Measurements from ENCODE around the gene TBC1D22A.
A peak's percentile ranks its signal among the peaks of the same experiment; 100 is the strongest.
"Not testable (repeated sequence)": the region's sequence is repeated elsewhere in the genome, so short reads cannot be mapped to it uniquely, and the experiment has no call there.

TBC1D22A gene, protein sequence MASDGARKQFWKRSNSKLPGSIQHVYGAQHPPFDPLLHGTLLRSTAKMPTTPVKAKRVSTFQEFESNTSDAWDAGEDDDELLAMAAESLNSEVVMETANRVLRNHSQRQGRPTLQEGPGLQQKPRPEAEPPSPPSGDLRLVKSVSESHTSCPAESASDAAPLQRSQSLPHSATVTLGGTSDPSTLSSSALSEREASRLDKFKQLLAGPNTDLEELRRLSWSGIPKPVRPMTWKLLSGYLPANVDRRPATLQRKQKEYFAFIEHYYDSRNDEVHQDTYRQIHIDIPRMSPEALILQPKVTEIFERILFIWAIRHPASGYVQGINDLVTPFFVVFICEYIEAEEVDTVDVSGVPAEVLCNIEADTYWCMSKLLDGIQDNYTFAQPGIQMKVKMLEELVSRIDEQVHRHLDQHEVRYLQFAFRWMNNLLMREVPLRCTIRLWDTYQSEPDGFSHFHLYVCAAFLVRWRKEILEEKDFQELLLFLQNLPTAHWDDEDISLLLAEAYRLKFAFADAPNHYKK

DNA sequence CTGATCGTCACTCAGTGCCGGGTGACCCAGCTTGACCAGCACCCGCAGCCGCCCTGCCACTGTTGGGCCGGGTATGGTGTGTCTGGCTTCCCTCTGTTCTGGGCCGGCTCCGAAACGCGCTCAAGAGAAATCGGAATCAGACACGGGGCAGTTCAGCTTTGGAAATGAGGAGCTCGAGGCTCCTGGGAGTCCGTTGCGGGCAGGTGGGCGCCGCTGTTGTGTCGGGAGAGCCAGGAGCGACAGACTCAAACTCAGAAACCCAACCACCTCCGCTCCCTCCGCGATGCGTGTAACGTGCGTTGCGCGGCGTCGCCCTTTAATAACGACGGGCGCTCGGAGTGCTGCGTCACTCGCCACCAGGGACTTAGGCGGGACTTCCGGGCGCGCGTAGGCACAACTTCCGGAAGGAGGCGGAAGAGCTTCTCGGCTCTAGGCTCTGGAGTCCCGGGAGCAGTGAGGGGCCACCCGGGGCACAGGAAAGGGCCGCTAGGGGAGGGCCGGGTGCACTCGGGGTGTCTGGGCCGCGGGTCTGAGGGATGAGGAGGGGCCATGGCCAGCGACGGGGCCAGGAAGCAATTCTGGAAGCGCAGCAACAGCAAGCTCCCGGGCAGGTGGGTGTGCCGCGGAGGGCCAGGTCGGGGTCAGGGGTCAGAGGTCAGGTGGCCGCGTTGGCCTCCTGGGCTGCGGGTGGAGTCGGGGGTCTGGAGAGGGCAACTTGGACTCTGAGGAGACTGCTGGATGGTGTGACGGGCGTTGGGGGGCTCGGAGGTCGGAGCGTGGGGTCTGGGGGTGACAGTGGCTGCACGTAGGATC is at the start of gene TBC1D22A:
TBC1D22A (plus strand) TSS at position 413 of the 813 bp plus-strand sequence; CDS start at position 550, 137 bp downstream.
- DNase-seq (ENCODE audit: low read depth in 3 of 3), result peak; percentile 90 to 93 (median 91)

DNA sequence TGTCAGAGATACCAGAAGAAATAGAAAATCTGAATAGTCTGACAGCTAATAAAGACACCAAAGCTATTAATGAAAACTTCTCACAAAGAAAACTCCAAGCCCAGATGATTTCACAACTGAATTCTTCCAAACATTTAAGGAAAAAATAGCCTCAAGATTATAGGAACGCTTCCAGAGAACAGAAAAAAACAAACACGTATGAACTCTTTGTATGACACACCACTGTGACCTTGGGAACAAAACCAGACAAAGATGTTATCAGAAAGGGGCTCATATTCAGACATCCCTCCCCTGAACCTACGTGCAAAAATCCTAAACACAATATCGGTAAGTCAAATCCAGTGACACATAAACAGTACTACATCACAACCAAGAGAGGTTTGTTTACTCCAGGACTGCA is 47.9 kb upstream of the TBC1D22A start:
- no peak for DNase-seq (ENCODE audit: low read depth in 3 of 3)

DNA sequence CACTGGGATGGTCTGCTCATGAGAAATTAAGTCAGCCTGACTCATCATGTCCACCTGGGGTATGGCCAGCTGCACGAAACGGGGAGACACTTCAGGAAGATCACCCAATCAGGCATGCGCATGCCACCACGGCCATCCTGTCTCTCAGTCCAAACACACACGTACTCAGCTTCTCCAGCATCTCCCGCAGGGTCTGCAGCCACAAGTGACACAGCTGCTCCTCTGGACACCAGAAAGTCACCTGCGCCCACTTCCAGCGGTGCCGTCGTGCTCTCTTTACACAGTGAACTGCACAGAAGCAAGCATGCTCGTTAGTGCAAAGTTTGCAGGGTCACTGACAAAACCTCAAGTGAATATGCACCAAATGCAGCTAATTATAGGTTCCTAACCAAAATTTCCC is 42.5 kb upstream of the TBC1D22A start:
- no peak for DNase-seq (ENCODE audit: low read depth in 3 of 3)

DNA sequence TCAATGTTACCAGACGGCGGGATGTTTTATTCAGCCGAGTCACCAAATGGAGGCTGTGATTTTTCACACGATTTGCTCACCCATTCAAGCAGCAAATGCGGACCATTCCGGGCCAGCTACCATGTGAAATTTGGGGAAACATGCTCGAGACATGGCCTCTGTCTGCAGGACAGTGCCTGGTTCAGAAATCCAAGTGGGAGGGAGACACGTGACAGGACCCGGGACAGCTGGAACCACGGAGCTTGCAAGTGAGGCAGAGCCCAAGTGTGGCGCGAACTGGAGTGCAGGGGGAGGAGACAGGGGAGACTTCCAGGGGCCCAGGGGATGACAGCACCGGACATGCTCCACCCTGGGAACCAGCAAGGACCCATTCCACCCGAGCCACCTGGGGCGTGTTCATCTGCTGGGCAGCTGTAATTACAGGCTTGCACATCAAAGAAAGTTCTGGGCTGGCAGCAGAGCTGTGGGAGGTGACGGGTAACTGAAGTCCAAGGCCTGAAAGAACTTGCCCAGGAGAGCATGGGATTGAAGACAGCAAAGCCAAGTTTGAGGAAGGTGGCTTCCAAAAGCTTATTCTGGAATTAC is 40.9 kb upstream of the TBC1D22A start:
- DNase-seq (ENCODE audit: low read depth in 3 of 3), result no peak

DNA sequence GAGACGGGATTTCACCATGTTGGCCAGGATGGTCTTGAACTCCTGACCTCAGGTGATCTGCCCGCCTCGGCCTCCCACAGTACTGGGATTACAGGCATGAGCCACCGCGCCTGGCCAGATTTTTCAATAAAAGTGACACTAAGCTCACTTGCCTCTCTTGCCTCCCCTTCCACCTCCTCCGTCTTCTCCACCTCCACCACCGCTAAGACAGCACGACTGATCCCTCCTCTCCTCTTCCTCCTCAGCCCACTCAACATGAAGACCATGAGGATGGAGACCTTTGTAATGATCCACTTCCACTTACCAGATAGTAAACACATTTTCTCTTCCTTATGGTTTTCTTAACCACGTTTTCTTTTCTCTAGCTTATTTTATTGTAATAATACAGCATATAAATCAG is 38.6 kb upstream of the TBC1D22A start:
- DNase-seq (ENCODE audit: low read depth in 3 of 3), result no peak

DNA sequence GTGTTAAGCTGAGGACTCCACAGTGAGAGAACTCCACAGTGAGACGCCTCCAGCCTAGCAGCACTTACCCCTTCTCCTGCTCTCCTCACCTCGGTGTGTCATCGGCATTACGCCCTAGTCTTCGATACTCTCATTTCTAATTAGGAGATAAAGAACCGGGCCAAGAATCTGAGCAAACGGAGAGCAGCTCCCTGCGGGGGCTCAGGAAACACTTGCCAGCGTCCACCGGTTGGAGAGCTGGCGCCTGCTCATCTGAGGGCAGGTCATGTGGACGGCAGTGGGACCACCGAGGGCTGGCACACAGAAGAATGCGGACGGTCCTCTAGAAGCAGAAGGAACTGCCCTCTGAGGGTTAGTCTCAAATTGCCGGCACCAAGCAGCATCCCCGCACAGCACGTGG is 37.4 kb upstream of the TBC1D22A start:
- no peak for DNase-seq (ENCODE audit: low read depth in 3 of 3)

DNA sequence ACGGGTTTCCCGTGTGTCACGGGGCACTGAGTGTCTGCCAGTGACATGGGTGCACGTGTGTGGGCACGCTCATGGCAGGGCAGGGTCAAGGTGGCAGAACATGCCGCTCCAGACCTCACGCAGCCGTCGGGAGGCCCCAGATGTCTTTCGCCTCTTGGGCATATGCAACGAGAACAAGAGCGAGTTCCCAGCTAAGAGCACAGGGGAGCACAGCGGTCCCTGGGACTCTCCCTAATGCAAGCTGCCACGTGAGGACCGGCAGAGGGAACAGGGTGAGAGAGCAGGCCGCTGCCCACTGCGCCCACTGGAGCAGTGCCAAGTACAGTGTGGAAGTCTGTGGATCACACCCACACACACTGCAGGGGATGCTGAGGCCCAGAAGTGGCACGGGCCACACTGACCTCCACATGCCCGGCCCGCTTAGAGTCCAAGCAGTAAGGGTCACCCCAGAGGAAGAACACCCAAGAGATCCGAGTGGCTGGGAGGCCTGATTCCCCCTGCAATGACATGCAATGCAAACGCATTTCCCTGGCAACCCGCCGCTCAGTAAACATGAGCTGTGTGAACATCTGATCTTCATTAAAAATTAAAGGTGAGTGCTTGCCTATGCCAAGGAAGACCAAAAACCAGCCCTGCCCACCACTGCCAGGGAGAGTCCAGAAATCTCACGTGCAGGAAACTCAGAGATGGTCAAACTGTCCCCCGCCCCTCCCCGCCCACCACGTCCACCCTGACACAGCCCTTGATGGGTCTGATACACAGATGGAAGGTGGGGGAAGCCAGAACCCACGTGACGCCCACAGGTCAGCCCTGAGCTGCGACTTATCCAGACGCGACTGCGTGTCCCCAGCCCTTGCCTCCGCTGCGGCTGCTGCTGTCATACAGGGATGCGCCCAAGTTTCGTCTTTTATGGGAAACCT is 36.1 kb upstream of the TBC1D22A start:
- no peak for DNase-seq (ENCODE audit: low read depth in 3 of 3)

DNA sequence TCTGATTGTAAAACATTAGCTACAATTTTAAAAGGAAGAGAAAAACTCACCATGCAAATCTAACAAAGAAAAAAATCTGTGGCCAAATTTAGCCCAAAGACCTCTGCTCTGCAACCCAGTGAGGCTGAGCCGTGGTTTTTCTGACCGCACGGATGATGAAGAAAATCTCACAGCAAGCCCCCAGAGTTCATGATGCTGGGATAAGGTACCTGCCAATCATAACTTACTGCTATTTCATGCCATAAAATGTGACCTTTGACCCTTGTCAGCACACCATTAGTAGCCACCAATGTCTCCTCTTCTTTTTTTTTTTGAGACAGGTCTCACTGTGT is 35.5 kb upstream of the TBC1D22A start:
- DNase-seq (ENCODE audit: low read depth in 3 of 3), result no peak

DNA sequence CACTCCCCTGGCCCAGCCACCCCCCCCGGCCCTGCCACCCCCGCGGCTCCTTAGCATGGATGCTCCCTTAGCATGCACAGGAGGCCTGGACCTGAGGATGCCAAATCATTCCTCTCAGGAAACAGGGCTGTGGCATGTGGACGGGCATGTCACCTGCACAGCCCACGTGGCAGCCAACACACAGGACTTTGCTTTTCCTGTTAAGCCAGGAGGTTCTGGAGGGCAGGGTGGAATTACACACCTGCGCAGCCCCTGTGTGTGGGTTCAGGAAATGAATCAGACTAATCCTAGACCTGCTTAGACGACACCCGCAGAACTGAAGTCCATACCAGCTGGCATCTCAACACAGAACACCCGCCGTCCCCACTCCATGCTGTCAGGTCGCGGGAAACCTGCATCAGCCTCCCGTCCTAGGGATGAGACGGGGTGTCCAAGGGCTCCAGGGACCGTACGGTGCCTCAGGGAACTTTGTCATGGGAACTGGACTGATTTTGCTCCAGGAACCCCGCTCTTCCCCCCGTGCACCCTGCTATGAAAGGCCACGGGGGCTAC is 34.6 kb upstream of the TBC1D22A start:
- DNase-seq (ENCODE audit: low read depth in 3 of 3), result no peak

DNA sequence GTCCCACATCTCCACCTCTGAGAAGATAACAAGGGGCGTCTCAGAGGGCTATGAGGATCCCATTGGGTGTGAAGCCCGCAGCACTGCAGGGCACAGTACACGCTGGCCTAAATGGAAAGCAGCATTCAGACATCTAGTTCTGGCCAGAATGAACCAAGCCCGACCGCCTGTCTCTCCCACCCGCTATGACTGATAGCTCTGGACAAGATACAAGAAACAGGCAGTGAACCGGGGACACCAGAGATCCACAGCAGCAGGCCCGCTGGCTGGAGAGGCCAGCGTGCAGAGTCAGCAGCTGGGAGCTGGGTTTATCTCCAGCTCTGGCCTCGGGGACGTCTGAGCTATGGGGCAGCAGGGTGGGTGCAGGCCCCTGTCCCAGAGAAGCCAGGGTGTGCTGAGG is 34.0 kb upstream of the TBC1D22A start:
- DNase-seq (ENCODE audit: low read depth in 3 of 3), result no peak

DNA sequence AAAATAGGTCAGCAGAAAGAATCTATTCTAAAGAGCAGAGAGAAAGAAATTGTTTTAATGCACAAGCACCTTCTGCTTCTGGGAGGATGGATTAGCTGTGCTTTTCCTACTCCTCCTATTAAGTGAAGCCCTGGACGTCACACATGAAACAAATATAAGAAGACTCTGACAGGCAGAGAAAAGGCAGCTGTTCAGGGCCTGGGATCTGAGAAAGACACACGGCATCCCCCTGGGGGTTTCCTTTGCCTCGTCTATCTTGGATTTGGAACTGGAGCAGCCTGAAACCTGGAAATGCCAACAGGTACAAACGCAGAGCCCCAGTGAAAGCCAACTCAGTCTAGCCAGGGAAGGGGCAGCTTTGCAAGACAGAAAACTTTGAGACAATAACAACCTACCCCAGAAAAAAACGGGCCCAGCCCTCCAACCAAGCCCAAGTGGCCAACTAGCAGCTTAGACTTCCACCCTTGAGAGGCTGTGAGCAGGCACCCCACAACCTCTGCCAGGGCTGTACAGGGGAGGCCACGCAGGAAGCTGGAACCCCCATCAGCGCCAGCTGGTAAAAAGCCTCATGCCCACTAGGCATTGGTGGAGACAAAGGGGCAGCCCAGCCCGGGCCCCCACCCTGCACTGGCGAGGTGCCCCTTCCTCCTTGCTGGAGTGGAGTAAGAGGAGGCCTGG is 31.7 kb upstream of the TBC1D22A start:
- no peak for DNase-seq (ENCODE audit: low read depth in 3 of 3)

DNA sequence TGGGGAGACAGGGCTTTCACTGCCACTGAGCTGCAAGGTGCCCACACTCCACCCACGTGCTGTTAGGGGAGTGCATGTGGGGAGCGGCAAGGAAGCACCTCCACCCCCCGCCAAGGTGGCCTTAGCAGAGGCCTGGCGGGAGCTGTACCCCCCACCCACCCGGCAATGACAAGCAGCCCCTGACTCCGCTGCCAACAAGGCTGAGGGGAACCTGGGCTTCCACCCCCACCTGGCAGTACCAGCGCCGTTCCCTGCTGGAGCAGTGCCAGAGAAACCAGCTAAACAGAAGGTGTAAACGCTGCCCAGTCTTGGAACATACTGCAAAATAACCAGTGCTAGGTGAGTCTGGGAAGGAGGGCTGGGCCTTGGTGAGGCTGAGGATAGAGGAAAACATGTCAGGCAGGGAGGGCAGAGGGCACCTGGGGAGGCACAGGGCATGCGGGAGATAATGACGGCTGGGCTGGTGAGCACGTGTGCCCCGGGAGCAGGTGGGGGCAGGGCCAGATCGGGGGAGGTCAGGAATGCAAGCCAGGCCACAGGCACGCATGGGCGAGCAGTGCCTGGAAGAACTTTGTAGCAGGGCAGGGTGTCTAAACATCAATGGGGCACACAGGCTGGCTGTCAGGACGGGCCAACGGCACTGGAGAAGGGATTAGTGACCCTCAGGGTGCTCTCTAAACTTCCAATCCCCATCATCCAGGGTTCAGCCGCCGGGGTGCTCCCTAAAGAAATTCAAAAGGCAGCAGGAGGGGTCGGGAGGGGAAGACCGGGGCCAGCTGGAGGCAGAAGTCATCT is 31.0 kb upstream of the TBC1D22A start:
- DNase-seq (ENCODE audit: low read depth in 3 of 3), result no peak

DNA sequence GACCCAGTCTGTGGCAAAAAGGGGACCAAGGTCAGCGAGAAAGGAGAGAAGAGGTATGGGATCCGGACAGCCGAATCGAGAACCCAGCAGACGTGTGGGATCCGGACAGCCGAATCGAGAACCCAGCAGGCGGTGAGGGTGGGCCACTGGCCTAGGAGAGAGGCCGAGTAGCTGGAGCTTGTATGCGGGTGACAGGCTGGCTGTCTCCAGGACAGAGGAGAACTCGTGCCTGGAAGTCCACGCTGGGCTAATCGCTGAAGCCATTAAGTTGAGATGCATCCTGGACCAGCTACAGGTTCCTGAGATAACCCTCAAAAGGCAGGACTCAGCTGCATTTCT is 30.4 kb upstream of the TBC1D22A start:
- no peak for DNase-seq (ENCODE audit: low read depth in 3 of 3)

DNA sequence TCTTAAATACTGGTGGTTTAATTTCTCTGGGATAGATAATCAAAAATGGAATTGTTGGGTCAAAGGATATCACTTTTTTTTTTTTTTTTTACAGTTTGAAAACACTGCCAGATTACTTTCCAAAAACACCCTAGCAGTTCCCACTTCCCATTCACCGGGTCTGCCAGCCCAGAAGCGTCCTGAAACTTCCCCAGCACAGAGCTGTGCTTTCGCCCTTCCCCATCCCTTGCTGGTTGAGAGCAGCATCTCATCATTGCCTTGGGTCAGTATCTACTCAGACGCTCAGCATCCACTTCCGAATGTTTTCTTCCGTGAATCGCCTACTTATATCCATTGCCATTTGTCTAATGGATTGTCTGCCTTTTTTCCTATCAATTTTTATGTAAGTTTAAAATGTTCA is 29.9 kb upstream of the TBC1D22A start:
- no peak for DNase-seq (ENCODE audit: low read depth in 3 of 3)

DNA sequence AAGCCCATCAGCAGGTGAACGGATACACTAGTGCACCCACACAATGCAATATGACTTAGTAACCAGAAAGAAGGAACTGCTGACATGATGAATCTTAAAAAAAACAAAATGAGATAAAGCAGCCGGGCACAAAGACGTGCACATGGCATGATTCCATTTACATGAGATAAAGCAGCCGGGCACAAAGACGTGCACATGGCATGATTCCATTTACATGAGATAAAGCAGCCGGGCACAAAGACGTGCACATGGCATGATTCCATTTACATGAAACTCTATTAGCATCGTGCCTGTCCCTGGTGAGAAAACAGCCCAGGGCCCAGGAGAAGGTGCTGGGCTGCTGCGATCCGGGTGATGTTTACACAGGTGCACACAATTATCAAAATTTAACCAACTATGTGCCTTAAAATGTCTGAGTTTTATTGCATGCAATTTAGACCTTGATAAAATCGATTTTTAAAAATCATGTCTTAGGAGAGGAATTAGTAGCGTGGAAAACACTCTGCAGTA is 28.2 kb upstream of the TBC1D22A start:
- DNase-seq (ENCODE audit: low read depth in 3 of 3), result not testable (repeated sequence)

DNA sequence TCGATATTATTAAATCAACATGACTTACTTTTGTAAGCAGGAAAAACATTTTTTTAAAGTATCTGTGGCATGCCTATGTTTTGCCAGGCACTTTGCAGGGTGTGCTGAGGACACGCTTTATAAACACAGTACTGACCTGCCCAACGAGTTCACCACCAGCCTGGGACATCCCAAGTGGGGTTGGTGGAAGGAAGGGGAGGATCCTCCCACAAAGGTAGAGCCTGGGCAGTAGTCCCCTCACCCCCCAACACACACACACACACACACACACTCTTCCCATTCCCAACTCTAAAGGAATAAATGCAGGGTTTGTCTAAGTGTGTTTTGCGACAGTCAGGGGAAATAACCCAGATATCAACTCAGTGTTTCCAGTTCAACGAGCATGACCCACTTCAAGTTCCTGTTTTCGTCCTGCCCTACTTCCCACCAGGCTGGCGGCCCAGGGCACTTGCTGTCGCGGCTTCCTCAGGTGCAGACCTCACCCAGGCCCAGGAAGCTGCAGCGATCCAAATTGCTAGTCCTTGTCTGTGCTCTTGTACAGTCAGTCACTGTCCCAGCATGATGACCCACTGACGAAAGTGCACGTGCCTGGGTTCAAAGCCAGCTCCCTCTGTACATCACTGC is 27.5 kb upstream of the TBC1D22A start:
- peak in 1 of 3 donors; percentile 27 for DNase-seq (ENCODE audit: low read depth in 3 of 3)

DNA sequence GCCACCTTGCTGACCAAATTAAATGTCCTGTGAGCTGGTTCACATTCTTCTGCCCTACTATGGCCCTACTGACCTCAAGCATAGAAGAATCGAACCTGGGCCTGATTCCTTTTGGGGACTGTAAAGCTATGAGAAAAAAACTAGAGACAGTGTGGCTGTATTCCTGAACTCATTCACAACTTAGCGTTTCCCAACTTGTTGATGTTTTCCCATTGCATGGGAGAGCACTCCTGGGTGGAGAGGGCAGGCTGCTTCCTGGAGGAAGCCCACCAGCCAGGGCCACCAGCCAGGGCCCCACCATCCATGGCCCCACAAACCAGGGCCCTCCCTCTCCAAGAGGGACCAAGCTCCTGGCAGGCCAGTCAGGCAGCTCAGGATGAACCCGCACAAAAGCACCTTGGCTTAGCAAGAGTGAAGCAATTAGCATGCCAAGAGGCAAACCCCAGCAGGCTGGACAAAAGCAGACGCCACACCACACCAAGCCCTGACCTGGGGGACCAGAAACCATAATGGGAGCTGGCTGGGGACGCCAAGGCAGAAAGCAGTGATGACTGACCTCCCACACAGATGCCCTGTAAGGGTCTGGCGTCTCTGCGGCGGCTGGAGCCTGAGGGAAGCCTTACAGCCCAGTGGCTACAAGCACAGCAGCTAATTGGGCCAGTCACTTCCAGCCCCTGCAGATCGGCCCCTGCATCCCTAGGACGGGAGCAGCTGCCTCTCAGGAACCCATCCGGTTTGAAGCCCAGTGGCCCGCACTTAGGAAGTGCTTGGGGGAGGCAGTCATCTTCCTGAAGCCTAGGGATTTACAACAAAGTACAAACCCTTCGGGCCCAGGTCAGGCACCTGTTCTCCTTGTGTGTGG is 26.5 kb upstream of the TBC1D22A start:
- no peak for DNase-seq (ENCODE audit: low read depth in 3 of 3)

DNA sequence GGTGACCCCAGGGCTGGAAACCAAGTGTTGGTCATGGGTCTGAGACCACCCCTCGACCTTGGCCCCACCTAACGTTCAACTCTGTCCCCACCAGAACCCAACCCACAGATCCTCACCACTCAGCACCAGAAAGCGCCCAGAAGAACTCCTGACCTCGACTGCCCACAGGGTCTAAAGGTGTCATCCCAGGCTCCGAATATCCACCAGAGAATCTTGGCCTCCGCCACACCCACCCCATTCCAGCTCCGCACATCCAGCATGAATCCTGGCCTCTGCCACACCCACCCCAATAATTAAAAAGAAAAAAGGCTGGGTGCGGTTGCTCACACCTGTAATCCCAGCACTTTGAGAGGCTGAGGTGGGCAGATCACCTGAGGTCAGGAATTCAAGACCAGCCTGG is 25.7 kb upstream of the TBC1D22A start:
- no peak for DNase-seq (ENCODE audit: low read depth in 3 of 3)

Data from stimulated activated CD4-positive, alpha-beta T cell treated with anti-CD3 and anti-CD28 coated beads, TNF-alpha, amount 100 ng/mL, for 48 hours (primary cell).